Testis (tissue), 3 donors: ENCODE measurements around the gene FBXO9. TPM values are rescaled to one million over a fixed set of nuclear protein-coding genes. Genes with fewer than 3 reads are reported as not detected.
A peak's percentile ranks its signal among the peaks of the same experiment; 100 is the strongest.

Experiments used
- DNase-seq: peaks from one replicate; pipeline ENCODE4 v3.0.0-alpha.2; 2019
- H3K27ac ChIP-seq, 2 donors: fragments of 200-600 bp; sonication (generic); one replicate each; pipeline ENCODE4 v1.5.1; 2019
- H3K27me3 ChIP-seq: fragments of 200-600 bp; sonication (generic); one replicate; pipeline ENCODE4 v1.5.1; 2019
- H3K36me3 ChIP-seq: fragments of 200-600 bp; sonication (generic); one replicate; pipeline ENCODE4 v1.5.1; 2017; ENCODE audit warnings: low read depth; ENCODE audit errors: missing control alignments
- H3K4me1 ChIP-seq: fragments of 200-600 bp; sonication (generic); one replicate; pipeline ENCODE4 v1.5.1; 2019
- H3K4me3 ChIP-seq, 2 donors: fragments of 200-600 bp; sonication (generic); one replicate each; pipeline ENCODE4 v1.5.1; 2017 to 2019
- H3K9me3 ChIP-seq: fragments of 200-600 bp; sonication (generic); one replicate; pipeline ENCODE4 v1.5.1; 2017
- POLR2A ChIP-seq: fragments of 450-650 bp; IDR thresholded peaks from one replicate; pipeline ENCODE4 v1.6.1; 2017; ENCODE audit warnings: antibody characterized with exemption, mild to moderate bottlenecking, moderate library complexity
- WGBS, 2 donors: methylation state at CpG; one replicate each; pipeline ENCODE4 v1.1.5; 2018; 5-methylcytosine and 5-hydroxymethylcytosine counted together
- intact Hi-C: fragments of 100-400 bp; cut with DNase I; formaldehyde crosslinking; loops from one replicate; pipeline ENCODE4 v1.15.1; 2023; ENCODE audit warnings: low total_unique reads
- polyA plus RNA-seq: library from polyadenylated mRNA; stranded (reverse); fragments of 350-450 nt; fragmentation: Illumina TruSeq; extraction: RNeasy Lipid Tissue Mini Kit (QIAGEN cat#74804); gene quantifications from one replicate; pipeline ENCODE4 v1.2.3, GENCODE V29; 2014; ENCODE audit warnings: low read depth, low replicate concordance; ENCODE audit not compliant: insufficient read depth
- total RNA-seq, 2 donors: library from RNA; depleted of rRNA; stranded (reverse); fragments of >200 nt; gene quantifications; one replicate each; pipeline ENCODE4 v1.2.3, GENCODE V29; 2016
- TF ChIP-seq, protein P1 (sequence below), 3 experiments: fragments of 450-650 bp in 2 of 3; fragments of 200-600 bp in 1 of 3; sonication (generic) in 1 of 3; IDR thresholded peaks; one replicate each; pipeline ENCODE4 v1.5.1; 2016 to 2019; ENCODE audit warnings: antibody characterized with exemption in 3 of 3, mild to moderate bottlenecking in 2 of 3, moderate library complexity in 1 of 3

The FBXO9 gene
- total and polyA plus RNA-seq, 3 donors from 2014 or later = 75.1 to 81.6 (median 76.6) TPM

DNA sequence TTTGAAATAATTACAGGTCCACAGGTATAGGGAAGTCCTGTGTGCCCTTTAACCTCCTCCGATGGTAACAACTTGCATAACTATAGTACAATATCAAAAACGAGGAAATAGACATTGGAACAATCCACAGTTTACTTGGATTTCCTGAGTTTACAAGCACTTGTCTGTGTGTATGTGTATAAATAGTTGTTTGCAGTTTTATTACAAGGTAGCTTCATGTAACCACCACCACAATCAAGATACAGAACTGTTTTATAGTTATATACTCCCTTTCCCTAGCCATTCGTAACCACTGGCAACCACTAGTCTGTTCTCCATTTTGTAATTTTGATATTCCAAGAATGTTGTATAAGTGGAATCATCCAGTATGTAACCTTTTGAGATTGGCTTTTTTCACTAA lies 9.1 kb downstream of the FBXO9 start:
- H3K4me1 ChIP-seq = no peaks in the 10 kb centered on the region
- no peak overlapping the region for H3K27ac ChIP-seq
- no peak for TF ChIP-seq POLR2A
- TF ChIP-seq, protein P1, sequence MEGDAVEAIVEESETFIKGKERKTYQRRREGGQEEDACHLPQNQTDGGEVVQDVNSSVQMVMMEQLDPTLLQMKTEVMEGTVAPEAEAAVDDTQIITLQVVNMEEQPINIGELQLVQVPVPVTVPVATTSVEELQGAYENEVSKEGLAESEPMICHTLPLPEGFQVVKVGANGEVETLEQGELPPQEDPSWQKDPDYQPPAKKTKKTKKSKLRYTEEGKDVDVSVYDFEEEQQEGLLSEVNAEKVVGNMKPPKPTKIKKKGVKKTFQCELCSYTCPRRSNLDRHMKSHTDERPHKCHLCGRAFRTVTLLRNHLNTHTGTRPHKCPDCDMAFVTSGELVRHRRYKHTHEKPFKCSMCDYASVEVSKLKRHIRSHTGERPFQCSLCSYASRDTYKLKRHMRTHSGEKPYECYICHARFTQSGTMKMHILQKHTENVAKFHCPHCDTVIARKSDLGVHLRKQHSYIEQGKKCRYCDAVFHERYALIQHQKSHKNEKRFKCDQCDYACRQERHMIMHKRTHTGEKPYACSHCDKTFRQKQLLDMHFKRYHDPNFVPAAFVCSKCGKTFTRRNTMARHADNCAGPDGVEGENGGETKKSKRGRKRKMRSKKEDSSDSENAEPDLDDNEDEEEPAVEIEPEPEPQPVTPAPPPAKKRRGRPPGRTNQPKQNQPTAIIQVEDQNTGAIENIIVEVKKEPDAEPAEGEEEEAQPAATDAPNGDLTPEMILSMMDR (IDR thresholded peaks at IDR 0.05) = no peak
- H3K27me3 ChIP-seq = no peaks in the 10 kb centered on the region
- no peak overlapping the region for H3K4me3 ChIP-seq
- no peak for DNase-seq
- intact Hi-C loops = no loop called here
- H3K9me3 ChIP-seq = no peaks in the 10 kb centered on the region
- H3K36me3 ChIP-seq = no peaks in the 10 kb centered on the region
- 75 to 82% methylated on average over 3 of the region's 3 CpGs for WGBS, 2 donors

DNA sequence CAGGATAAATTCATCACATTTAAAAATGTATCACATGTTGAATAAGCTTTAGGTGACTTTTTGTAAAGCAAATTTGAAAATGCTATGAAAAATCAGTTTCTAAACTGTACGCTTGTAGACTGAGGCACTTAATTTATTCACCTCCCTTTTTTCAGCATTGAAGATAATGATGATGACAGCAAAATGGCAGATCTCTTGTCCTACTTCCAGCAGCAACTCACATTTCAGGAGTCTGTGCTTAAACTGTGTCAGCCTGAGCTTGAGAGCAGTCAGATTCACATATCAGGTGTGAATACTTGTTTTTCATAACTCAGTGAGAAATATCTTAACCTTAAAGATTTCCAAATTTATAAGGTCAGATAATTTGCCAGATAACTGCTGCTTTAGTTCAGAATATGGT lies 15.6 kb downstream of the FBXO9 start:
- 88 to 98% methylated on average over 1 of the region's 1 CpG for WGBS, 2 donors
- intact Hi-C loops = no loop called here
- TF ChIP-seq, protein P1 (IDR thresholded peaks at IDR 0.05) = no peak
- TF ChIP-seq POLR2A = no peak
- H3K27ac ChIP-seq = no peak overlapping the region
- H3K27me3 ChIP-seq = no peaks in the 10 kb centered on the region
- DNase-seq = no peak
- H3K4me3 ChIP-seq = no peak overlapping the region
- H3K9me3 ChIP-seq = no peaks in the 10 kb centered on the region
- peaks cover 9% of the 10 kb centered on the region for H3K36me3 ChIP-seq
- no peaks in the 10 kb centered on the region for H3K4me1 ChIP-seq

DNA sequence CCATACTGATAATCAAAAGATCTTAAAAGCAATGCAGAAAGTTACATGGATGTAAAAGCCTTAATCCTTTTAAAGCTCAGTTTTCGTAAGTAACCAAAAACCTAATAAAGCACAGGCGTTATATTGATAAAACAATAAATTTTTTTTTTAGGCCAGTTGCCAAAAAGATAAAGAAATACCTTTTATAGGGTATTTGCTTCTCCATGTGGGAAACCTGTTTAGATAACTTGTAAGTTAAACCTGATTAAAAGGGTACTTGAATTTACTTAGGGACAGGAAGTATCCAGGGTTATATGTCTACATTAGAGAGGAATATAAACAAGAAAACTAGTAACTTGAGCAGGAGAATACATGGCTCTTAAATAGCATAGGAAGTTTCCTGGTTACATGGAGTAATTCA lies 21.1 kb downstream of the FBXO9 start:
- TF ChIP-seq POLR2A = no peak
- TF ChIP-seq, protein P1 (IDR thresholded peaks at IDR 0.05) = no peak
- no peaks in the 10 kb centered on the region for H3K4me1 ChIP-seq
- no peak for DNase-seq
- peak overlapping the region; percentile 0 to 50 for H3K27ac ChIP-seq
- H3K36me3 ChIP-seq = peaks cover 9% of the 10 kb centered on the region
- H3K9me3 ChIP-seq = no peaks in the 10 kb centered on the region
- 39 to 51% methylated on average over 2 of the region's 2 CpGs for WGBS, 2 donors
- no peaks in the 10 kb centered on the region for H3K27me3 ChIP-seq
- H3K4me3 ChIP-seq = no peak overlapping the region
- intact Hi-C loops = no loop called here

DNA sequence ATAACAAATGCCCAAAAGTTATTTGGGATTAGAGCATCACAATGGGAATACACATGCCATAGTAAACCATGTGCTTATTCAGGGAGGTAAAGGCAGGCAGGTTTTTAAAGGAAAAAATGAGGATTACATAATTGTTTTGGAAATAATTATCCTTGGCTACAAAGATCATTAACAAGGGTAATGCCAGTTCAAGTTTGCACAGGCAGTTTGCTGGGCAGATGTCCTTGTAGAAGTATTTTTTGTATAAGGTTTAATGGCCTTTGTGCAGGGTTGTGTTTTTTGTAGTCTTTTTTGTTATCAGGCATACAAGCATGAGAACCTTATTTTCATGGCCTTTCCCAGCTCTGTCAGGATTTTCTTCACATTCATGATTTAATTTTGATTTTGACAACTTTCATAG lies 24.7 kb downstream of the FBXO9 start:
- Histone ChIP-seq H3K27ac (no peak overlapping the region), H3K4me3 (no peak overlapping the region), H3K9me3 (no peaks in the 10 kb centered on the region), H3K27me3 (no peaks in the 10 kb centered on the region), H3K36me3 (no peaks in the 10 kb centered on the region), H3K4me1 (no peaks in the 10 kb centered on the region)
- DNase-seq = no peak
- TF ChIP-seq POLR2A = no peak
- TF ChIP-seq, protein P1 (IDR thresholded peaks at IDR 0.05) = no peak
- intact Hi-C loops = loop anchor here (10.0 kb wide), 1 partner anchor 405 kb away; no protein-coding TSS in a partner anchor

DNA sequence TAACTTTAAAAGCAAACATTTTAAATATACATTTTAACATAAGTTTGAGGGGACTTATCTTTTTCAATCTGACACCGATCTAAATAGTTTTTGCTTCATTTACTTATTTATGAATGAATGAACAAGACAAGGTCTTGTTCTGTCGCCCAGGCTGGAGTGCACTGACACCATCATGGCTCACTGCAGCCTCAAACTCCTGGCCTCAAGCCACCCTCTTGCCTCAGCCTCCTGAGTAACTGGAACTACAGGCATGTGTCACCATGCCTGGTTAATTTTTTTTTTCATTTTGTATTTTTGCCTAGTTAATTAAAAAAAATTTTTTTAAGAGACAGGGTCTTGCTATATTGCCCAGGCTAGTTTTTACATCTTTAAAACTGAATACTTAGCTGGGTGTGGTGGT lies 25.4 kb downstream of the FBXO9 start:
- no peak for DNase-seq
- Histone ChIP-seq H3K9me3 (no peaks in the 10 kb centered on the region), H3K27me3 (no peaks in the 10 kb centered on the region), H3K4me1 (no peaks in the 10 kb centered on the region), H3K4me3 (no peak overlapping the region), H3K36me3 (no peaks in the 10 kb centered on the region), H3K27ac (no peak overlapping the region)
- TF ChIP-seq, protein P1 (IDR thresholded peaks at IDR 0.05) = no peak
- TF ChIP-seq POLR2A = no peak
- 91 to 93% methylated on average over 2 of the region's 2 CpGs for WGBS, 2 donors
- intact Hi-C loops = loop anchor here (10.0 kb wide), 1 partner anchor 406 kb away; no protein-coding TSS in a partner anchor
